SU-DHL-6 (cell line): ENCODE data around the gene BFSP1.

ENCODE experiments used
- CTCF ChIP-seq: fragments of 200-600 bp; sonication (generic); IDR thresholded peaks from one replicate; pipeline ENCODE4 v1.5.1; 2017; ENCODE audit warnings: antibody characterized with exemption, mild to moderate bottlenecking, low read length, moderate library complexity; ENCODE audit not compliant: insufficient read depth, poor library complexity, severe bottlenecking
- EZH2phosphoT487 ChIP-seq: fragments of 200-600 bp; sonication (generic), shearing (Covaris generic); conservative IDR thresholded peaks from 2 replicates; pipeline ENCODE4 v1.6.1; 2018; ENCODE audit warnings: mild to moderate bottlenecking, antibody characterized with exemption, low read length, moderate library complexity, mixed read lengths

- TF ChIP-seq EZH2phosphoT487 (no peak), CTCF (no peak)
Measured at GRCh38 chr20:17537959-17538358, 6.8 kb upstream of the BFSP1 start.
